HepG2 (cell line): ENCODE results near the gene EHD4. TPM values are rescaled to one million over a fixed set of nuclear protein-coding genes. Genes with fewer than 3 reads are reported as not detected.

Source experiments
- ATAC-seq: fragments of 200-7000 bp; cut with Tn5 transposase; 3 replicates; pipeline ENCODE4 v1.9.1; 2020; ENCODE audit warnings: mild to moderate bottlenecking, moderate library complexity
- BruUV-seq: library from RNA; stranded (reverse); fragments of 400-500 nt; replicated peaks from 2 replicates; lab custom pipeline; 2021; lab: Mats Ljungman, UMichigan
- CTCF ChIA-PET: fragments of 300-600 bp; formaldehyde crosslinking; extraction: SDS; loops from one replicate; lab custom pipeline; 2021; ENCODE audit warnings: low total read pairs, inconsistent platforms, low intra/inter-chr PET ratio; lab: Yijun Ruan, JAX
- POLR2A ChIA-PET: fragments of 350-600 bp; sonication (Branson Sonifier 250); formaldehyde crosslinking; loops from one replicate; lab custom pipeline; 2020; ENCODE audit warnings: antibody characterized with exemption, inconsistent platforms; lab: Yijun Ruan, JAX
- DNase-seq: peaks from one replicate; pipeline ENCODE4 v3.0.0-alpha.2; 2015; ENCODE audit warnings: low spot score
- FAIRE-seq: peaks from 3 replicates; lab custom pipeline; 2011; peaks lifted over from hg19 to GRCh38; lab: Jason Lieb, UNC
- H2AFZ ChIP-seq: one replicate; pipeline ENCODE4 v1.6.1; 2011; ENCODE audit warnings: low read length, inconsistent platforms
- H3K27ac ChIP-seq: fragments of 300-600 bp; 3 replicates; pipeline ENCODE4 v1.8.0; 2011; ENCODE audit warnings: mixed run types, mild to moderate bottlenecking, mixed read lengths, low read length, inconsistent platforms; ENCODE audit not compliant: insufficient read depth; ENCODE audit errors: extremely low read length
- H3K27me3 ChIP-seq, 2 experiments: fragments of 200-600 bp in 1 of 2; 2 replicates in 1 of 2; 3 replicates in 1 of 2; pipeline versions ENCODE4 v1.6.0 to v1.8.0; 2011; ENCODE audit warnings: low read length in 2 of 2, mild to moderate bottlenecking in 2 of 2, moderate library complexity in 2 of 2, inconsistent platforms in 1 of 2; ENCODE audit not compliant: insufficient read depth in 2 of 2, control insufficient read depth in 1 of 2
- H3K36me3 ChIP-seq, 2 experiments: fragments of 200-600 bp in 1 of 2; replicated peaks in 1 of 2; 2 replicates in 1 of 2; 3 replicates in 1 of 2; pipeline versions ENCODE4 v1.5.1 to v1.8.0; 2011; ENCODE audit warnings: low read length in 2 of 2, inconsistent platforms in 1 of 2; ENCODE audit not compliant: insufficient read depth in 2 of 2, control insufficient read depth in 1 of 2
- H3K4me1 ChIP-seq: 2 replicates; pipeline ENCODE4 v1.5.1; 2012; ENCODE audit warnings: low read length, inconsistent platforms; ENCODE audit not compliant: insufficient read depth
- H3K4me2 ChIP-seq: 2 replicates; pipeline ENCODE4 v1.6.0; 2011; ENCODE audit warnings: low read depth, low read length, inconsistent platforms
- H3K4me3 ChIP-seq, 3 experiments: fragments of 200-600 bp in 1 of 3; sonication (generic), shearing (Covaris generic) in 1 of 3; replicated peaks in 1 of 3; 2 replicates each; pipeline ENCODE4 v1.5.1; 2011 to 2016; ENCODE audit warnings: low read length in 3 of 3, inconsistent platforms in 2 of 3, low read depth in 2 of 3, mild to moderate bottlenecking in 2 of 3, control low read depth in 1 of 3, mixed read lengths in 1 of 3; ENCODE audit not compliant: insufficient read depth in 1 of 3
- H3K79me2 ChIP-seq: one replicate; pipeline ENCODE4 v1.6.1; 2011; ENCODE audit warnings: low read length, inconsistent platforms; ENCODE audit not compliant: insufficient read depth
- H3K9ac ChIP-seq: 2 replicates; pipeline ENCODE4 v1.6.0; 2011; ENCODE audit warnings: mild to moderate bottlenecking, low read depth, low read length, inconsistent platforms; ENCODE audit not compliant: insufficient read depth
- H3K9me3 ChIP-seq: 2 replicates; pipeline ENCODE4 v1.5.1; 2012; ENCODE audit warnings: mild to moderate bottlenecking, low read length
- H4K20me1 ChIP-seq: 2 replicates; pipeline ENCODE4 v1.6.0; 2011; ENCODE audit warnings: inconsistent platforms, mild to moderate bottlenecking, low read length, moderate library complexity; ENCODE audit not compliant: insufficient read depth
- ADNP ChIP-seq: sonication (generic); formaldehyde crosslinking; IDR thresholded peaks from 2 replicates; pipeline ENCODE4 v1.4.0; 2020; ENCODE audit warnings: missing genetic modification reagents
- FOXA3 ChIP-seq: IDR thresholded peaks from 2 replicates; pipeline ENCODE4 v1.6.1; 2016; ENCODE audit warnings: missing genetic modification reagents, missing compliant biosample characterization
- GTF2F1 ChIP-seq: fragments of 150-350 bp; IDR thresholded peaks from 2 replicates; pipeline ENCODE4 v1.6.1; 2014; ENCODE audit warnings: low read length
- MTA3 ChIP-seq: sonication (generic); formaldehyde crosslinking; IDR thresholded peaks from 2 replicates; pipeline ENCODE4 v1.4.0; 2020; ENCODE audit warnings: missing genetic modification reagents
- MYC ChIP-seq: sonication (generic); formaldehyde crosslinking; IDR thresholded peaks from 2 replicates; pipeline ENCODE4 v1.9.0; 2021; ENCODE audit warnings: missing genetic modification reagents, borderline replicate concordance
- NONO ChIP-seq, 2 experiments: fragments of 450-650 bp in 1 of 2; sonication (generic) in 1 of 2; formaldehyde crosslinking in 1 of 2; IDR thresholded peaks in 1 of 2; conservative IDR thresholded peaks in 1 of 2; 2 replicates each; pipeline versions ENCODE4 v1.6.1 to v1.8.0; 2017 to 2022; ENCODE audit warnings: mild to moderate bottlenecking in 1 of 2, missing genetic modification reagents in 1 of 2, moderate library complexity in 1 of 2
- POGZ ChIP-seq: sonication (generic); formaldehyde crosslinking; IDR thresholded peaks from 2 replicates; pipeline ENCODE4 v1.4.0; 2020; ENCODE audit warnings: mild to moderate bottlenecking, missing genetic modification reagents
- TCF7L2 ChIP-seq: IDR thresholded peaks from 2 replicates; pipeline ENCODE4 v1.6.1; 2011; ENCODE audit warnings: mild to moderate bottlenecking, low read depth, low read length, moderate library complexity
- THAP7 ChIP-seq: sonication (generic); formaldehyde crosslinking; IDR thresholded peaks from 2 replicates; pipeline ENCODE4 v1.8.1; 2023; ENCODE audit warnings: mild to moderate bottlenecking, missing genetic modification reagents
- TP53 ChIP-seq: sonication (generic); formaldehyde crosslinking; conservative IDR thresholded peaks from 2 replicates; pipeline ENCODE4 v1.4.0; 2020; ENCODE audit warnings: missing genetic modification reagents
- ZBTB1 ChIP-seq: sonication (generic); formaldehyde crosslinking; IDR thresholded peaks from 2 replicates; pipeline ENCODE4 v1.4.0; 2020; ENCODE audit warnings: missing genetic modification reagents, borderline replicate concordance
- ZNF17 ChIP-seq: sonication (generic); formaldehyde crosslinking; IDR thresholded peaks from 2 replicates; pipeline ENCODE4 v1.5.0; 2020; ENCODE audit warnings: mild to moderate bottlenecking, missing genetic modification reagents
- ZNF256 ChIP-seq: sonication (generic); formaldehyde crosslinking; conservative IDR thresholded peaks from 2 replicates; pipeline ENCODE4 v1.4.0; 2020; ENCODE audit warnings: missing genetic modification reagents
- ZNF333 ChIP-seq: sonication (generic); formaldehyde crosslinking; IDR thresholded peaks from 2 replicates; pipeline ENCODE4 v1.4.0; 2020; ENCODE audit warnings: mild to moderate bottlenecking, missing genetic modification reagents, borderline replicate concordance
- ZNF563 ChIP-seq: sonication (generic); formaldehyde crosslinking; IDR thresholded peaks from 2 replicates; pipeline ENCODE4 v1.8.0; 2022; ENCODE audit warnings: mild to moderate bottlenecking, moderate library complexity, missing genetic modification reagents
- ZSCAN12 ChIP-seq: sonication (generic); formaldehyde crosslinking; IDR thresholded peaks from 2 replicates; pipeline ENCODE4 v1.9.0; 2021; ENCODE audit warnings: mild to moderate bottlenecking, missing genetic modification reagents
- WGBS: methylation state at CpG from one replicate; pipeline ENCODE4 v1.1.6; 2017; ENCODE audit warnings: low lambda C conversion rate; 5-methylcytosine and 5-hydroxymethylcytosine counted together
- in situ Hi-C: cut with HindIII; loops from 2 replicates; pipeline ENCODE4 v1.10.0; 2017; ENCODE audit warnings: low pct_unique_long_range_greater_than_20kb; ENCODE audit not compliant: extremely low pct_ligation_motif_present
- intact Hi-C: fragments of 100-400 bp; cut with micrococcal nuclease; formaldehyde crosslinking; loops from one replicate; pipeline ENCODE4 v1.10.0; 2022; ENCODE audit not compliant: unreplicated experiment
- polyA plus RNA-seq, 8 experiments: library from polyadenylated mRNA; depleted of rRNA in 3 of 8; stranded (reverse) in 7 of 8; unstranded in 1 of 8; fragments of >200 nt; fragmentation: Illumina TruSeq in 4 of 8; extraction: Trizol in 4 of 8; gene quantifications; 2 replicates each; pipeline versions ENCODE4 v1.2.1 to v1.2.3, GENCODE V29; 2011 to 2016; ENCODE audit warnings: low read depth in 4 of 8, missing spikeins in 1 of 8, mixed read lengths in 1 of 8; ENCODE audit not compliant: insufficient read depth in 1 of 8
- total RNA-seq, 5 experiments: library from RNA; depleted of rRNA; stranded (reverse); fragments of >200 nt; fragmentation: Illumina TruSeq; extraction: Trizol; gene quantifications; 2 replicates each; pipeline ENCODE4 v1.2.3, GENCODE V29; 2016; ENCODE audit warnings: low read depth in 1 of 5
- TF ChIP-seq, protein P1 (sequence below): sonication (generic); formaldehyde crosslinking; conservative IDR thresholded peaks from 2 replicates; pipeline ENCODE4 v1.8.0; 2022; ENCODE audit warnings: mild to moderate bottlenecking, moderate library complexity, missing genetic modification reagents
- TF ChIP-seq, protein P2 (sequence below): sonication (generic); formaldehyde crosslinking; IDR thresholded peaks from 2 replicates; pipeline ENCODE4 v1.5.1; 2020; ENCODE audit warnings: mild to moderate bottlenecking, missing genetic modification reagents, moderate library complexity
- TF ChIP-seq, protein P3 (sequence below): sonication (generic); formaldehyde crosslinking; IDR thresholded peaks from 2 replicates; pipeline ENCODE4 v1.4.0; 2020; ENCODE audit warnings: mild to moderate bottlenecking, missing genetic modification reagents

The EHD4 gene
- total and polyA plus RNA-seq, 2 of the 13 experiments (the other 11 are each of a cell fraction or from before 2014, with no cell fraction given), result 3.1 to 4.8 TPM

GRCh38 chr15:41957021-41957897 is 15.1 kb downstream of the EHD4 start:
- ATAC-seq, result no peak
- peaks cover 3% of the 10 kb centered on the region for H3K79me2 ChIP-seq
- ChIA-PET CTCF (no interaction called here), POLR2A (no interaction called here)
- intact Hi-C loops (no loop called here), in situ Hi-C loops (no loop called here)
- H3K4me3 ChIP-seq, result no peak overlapping the region
- H3K27me3 ChIP-seq, result no peaks in the 10 kb centered on the region
- FAIRE-seq, result no peak
- H3K4me1 ChIP-seq, result peaks cover 27% of the 10 kb centered on the region
- BruUV-seq, result no TSS peak
- WGBS, result 90% methylated on average over 12 of the region's 12 CpGs
- no peaks in the 10 kb centered on the region for H4K20me1 ChIP-seq
- H3K4me2 ChIP-seq, result no peak overlapping the region
- H3K9me3 ChIP-seq, result no peaks in the 10 kb centered on the region
- H3K27ac ChIP-seq, result no peak overlapping the region
- no peak overlapping the region for H2AFZ ChIP-seq
- DNase-seq, result no peak
- peaks cover 1 to 2% of the 10 kb centered on the region in 2 experiments; a peak in 4 of 5 replicates for H3K36me3 ChIP-seq
- no peak overlapping the region for H3K9ac ChIP-seq
- no peak for TF ChIP-seq GTF2F1
- no peak for TF ChIP-seq ZNF563 (CRISPR knock-in tag)
- no peak for TF ChIP-seq NONO (IDR thresholded peaks at IDR 0.05)
- TF ChIP-seq NONO (CRISPR knock-in tag; conservative IDR thresholded peaks at IDR 0.05), result no peak
- no peak for TF ChIP-seq MTA3
- TF ChIP-seq ADNP (CRISPR knock-in tag), result no peak
- TF ChIP-seq, protein P1, sequence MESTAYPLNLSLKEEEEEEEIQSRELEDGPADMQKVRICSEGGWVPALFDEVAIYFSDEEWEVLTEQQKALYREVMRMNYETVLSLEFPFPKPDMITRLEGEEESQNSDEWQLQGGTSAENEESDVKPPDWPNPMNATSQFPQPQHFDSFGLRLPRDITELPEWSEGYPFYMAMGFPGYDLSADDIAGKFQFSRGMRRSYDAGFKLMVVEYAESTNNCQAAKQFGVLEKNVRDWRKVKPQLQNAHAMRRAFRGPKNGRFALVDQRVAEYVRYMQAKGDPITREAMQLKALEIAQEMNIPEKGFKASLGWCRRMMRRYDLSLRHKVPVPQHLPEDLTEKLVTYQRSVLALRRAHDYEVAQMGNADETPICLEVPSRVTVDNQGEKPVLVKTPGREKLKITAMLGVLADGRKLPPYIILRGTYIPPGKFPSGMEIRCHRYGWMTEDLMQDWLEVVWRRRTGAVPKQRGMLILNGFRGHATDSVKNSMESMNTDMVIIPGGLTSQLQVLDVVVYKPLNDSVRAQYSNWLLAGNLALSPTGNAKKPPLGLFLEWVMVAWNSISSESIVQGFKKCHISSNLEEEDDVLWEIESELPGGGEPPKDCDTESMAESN (CRISPR knock-in tag), result no peak
- TF ChIP-seq ZNF256 (CRISPR knock-in tag), result no peak
- no peak for TF ChIP-seq TCF7L2
- no peak for TF ChIP-seq TP53 (CRISPR knock-in tag)
- no peak for TF ChIP-seq ZSCAN12 (CRISPR knock-in tag)
- no peak for TF ChIP-seq ZBTB1 (CRISPR knock-in tag)
- no peak for TF ChIP-seq POGZ
- TF ChIP-seq FOXA3 (CRISPR knock-in tag), result no peak
- no peak for TF ChIP-seq THAP7 (CRISPR knock-in tag)
- TF ChIP-seq, protein P2, sequence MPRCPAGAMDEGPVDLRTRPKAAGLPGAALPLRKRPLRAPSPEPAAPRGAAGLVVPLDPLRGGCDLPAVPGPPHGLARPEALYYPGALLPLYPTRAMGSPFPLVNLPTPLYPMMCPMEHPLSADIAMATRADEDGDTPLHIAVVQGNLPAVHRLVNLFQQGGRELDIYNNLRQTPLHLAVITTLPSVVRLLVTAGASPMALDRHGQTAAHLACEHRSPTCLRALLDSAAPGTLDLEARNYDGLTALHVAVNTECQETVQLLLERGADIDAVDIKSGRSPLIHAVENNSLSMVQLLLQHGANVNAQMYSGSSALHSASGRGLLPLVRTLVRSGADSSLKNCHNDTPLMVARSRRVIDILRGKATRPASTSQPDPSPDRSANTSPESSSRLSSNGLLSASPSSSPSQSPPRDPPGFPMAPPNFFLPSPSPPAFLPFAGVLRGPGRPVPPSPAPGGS (CRISPR knock-in tag), result no peak
- TF ChIP-seq ZNF17 (CRISPR knock-in tag), result no peak
- TF ChIP-seq, protein P3, sequence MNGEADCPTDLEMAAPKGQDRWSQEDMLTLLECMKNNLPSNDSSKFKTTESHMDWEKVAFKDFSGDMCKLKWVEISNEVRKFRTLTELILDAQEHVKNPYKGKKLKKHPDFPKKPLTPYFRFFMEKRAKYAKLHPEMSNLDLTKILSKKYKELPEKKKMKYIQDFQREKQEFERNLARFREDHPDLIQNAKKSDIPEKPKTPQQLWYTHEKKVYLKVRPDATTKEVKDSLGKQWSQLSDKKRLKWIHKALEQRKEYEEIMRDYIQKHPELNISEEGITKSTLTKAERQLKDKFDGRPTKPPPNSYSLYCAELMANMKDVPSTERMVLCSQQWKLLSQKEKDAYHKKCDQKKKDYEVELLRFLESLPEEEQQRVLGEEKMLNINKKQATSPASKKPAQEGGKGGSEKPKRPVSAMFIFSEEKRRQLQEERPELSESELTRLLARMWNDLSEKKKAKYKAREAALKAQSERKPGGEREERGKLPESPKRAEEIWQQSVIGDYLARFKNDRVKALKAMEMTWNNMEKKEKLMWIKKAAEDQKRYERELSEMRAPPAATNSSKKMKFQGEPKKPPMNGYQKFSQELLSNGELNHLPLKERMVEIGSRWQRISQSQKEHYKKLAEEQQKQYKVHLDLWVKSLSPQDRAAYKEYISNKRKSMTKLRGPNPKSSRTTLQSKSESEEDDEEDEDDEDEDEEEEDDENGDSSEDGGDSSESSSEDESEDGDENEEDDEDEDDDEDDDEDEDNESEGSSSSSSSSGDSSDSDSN (CRISPR knock-in tag), result no peak
- TF ChIP-seq MYC (CRISPR knock-in tag), result no peak
- no peak for TF ChIP-seq ZNF333 (CRISPR knock-in tag)
